ENCODE results near the gene RCAN2. TPM values are rescaled to one million over a fixed set of nuclear protein-coding genes. Genes with fewer than 3 reads are reported as not detected.
A peak's percentile ranks its signal among the peaks of the same experiment; 100 is the strongest.

Gene RCAN2
- total RNA-seq, 1 donor from 2014 or later: 5.8 TPM

GRCh38 chr6:46400898-46401297, 90.4 kb downstream of the RCAN2 start:
- Mint-ChIP-seq H3K9me3 (no peaks in the 10 kb centered on the region), H3K27me3 (ENCODE audit: insufficient read depth, low read depth) (peaks cover 3% of the 10 kb centered on the region), H3K36me3 (no peaks in the 10 kb centered on the region), H3K4me1 (no peaks in the 10 kb centered on the region), H3K27ac (no peak overlapping the region), H3K4me3 (no peak overlapping the region)
- Histone ChIP-seq H3K4me3 (no peak overlapping the region), H3F3A (ENCODE audit: low read depth) (no peaks in the 10 kb centered on the region), H3K4me2 (no peak overlapping the region), H3K27ac (no peak overlapping the region), H2AFZ (replicated peaks) (no peak overlapping the region), H3K4me1 (no peaks in the 10 kb centered on the region), H3K36me3 (no peaks in the 10 kb centered on the region), H3K9me3 (ENCODE audit: low read depth) (no peaks in the 10 kb centered on the region), H3K27me3 (no peaks in the 10 kb centered on the region), H3K79me2 (ENCODE audit: low read depth) (no peaks in the 10 kb centered on the region), H4K20me1 (ENCODE audit: low read depth) (no peaks in the 10 kb centered on the region), H3K9ac (no peak overlapping the region)
- TF ChIP-seq EZH2phosphoT487 (IDR thresholded peaks at IDR 0.05) (no peak), EZH2 (IDR thresholded peaks at IDR 0.05) (no peak)
- TF ChIP-seq, protein P1, sequence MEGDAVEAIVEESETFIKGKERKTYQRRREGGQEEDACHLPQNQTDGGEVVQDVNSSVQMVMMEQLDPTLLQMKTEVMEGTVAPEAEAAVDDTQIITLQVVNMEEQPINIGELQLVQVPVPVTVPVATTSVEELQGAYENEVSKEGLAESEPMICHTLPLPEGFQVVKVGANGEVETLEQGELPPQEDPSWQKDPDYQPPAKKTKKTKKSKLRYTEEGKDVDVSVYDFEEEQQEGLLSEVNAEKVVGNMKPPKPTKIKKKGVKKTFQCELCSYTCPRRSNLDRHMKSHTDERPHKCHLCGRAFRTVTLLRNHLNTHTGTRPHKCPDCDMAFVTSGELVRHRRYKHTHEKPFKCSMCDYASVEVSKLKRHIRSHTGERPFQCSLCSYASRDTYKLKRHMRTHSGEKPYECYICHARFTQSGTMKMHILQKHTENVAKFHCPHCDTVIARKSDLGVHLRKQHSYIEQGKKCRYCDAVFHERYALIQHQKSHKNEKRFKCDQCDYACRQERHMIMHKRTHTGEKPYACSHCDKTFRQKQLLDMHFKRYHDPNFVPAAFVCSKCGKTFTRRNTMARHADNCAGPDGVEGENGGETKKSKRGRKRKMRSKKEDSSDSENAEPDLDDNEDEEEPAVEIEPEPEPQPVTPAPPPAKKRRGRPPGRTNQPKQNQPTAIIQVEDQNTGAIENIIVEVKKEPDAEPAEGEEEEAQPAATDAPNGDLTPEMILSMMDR (IDR thresholded peaks at IDR 0.05): no peak
- no peak for DNase-seq (ENCODE audit: low spot score)

DNA sequence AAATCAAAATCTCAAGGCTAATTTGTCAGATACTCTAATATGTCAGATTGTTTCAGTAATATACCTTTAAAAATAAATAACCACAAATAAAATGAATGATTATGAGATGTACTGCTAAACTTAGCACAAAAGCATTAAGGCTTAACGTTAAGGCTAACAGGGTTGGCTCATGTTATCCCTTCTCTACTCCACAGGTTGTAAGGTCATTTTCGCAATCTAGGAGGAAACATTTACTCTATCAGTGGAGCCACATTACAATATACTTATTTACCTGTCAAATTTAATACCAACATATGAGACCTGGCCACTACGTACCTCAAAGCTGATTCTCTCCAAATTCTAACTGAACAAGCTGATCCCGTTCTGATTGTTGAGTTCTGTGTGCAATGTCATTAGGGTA, 95.7 kb downstream of the RCAN2 start:
- no peaks in the 10 kb centered on the region for H4K20me1 ChIP-seq (ENCODE audit: low read depth)
- no peak for DNase-seq (ENCODE audit: low spot score)
- H3K79me2 ChIP-seq (ENCODE audit: low read depth): no peaks in the 10 kb centered on the region
- Mint-ChIP-seq H3K4me3 (no peak overlapping the region), H3K36me3 (no peaks in the 10 kb centered on the region), H3K9me3 (no peaks in the 10 kb centered on the region), H3K27ac (no peak overlapping the region), H3K4me1 (peaks cover 6% of the 10 kb centered on the region), H3K27me3 (ENCODE audit: insufficient read depth, low read depth) (peaks cover 5% of the 10 kb centered on the region)
- no peak overlapping the region for H2AFZ ChIP-seq (replicated peaks)
- peaks cover 10% of the 10 kb centered on the region for H3K4me1 ChIP-seq
- no peak overlapping the region for H3K9ac ChIP-seq
- H3K4me2 ChIP-seq: no peak overlapping the region
- no peaks in the 10 kb centered on the region for H3K9me3 ChIP-seq (ENCODE audit: low read depth)
- H3F3A ChIP-seq (ENCODE audit: low read depth): no peaks in the 10 kb centered on the region
- H3K36me3 ChIP-seq: no peaks in the 10 kb centered on the region
- TF ChIP-seq, protein P1 (IDR thresholded peaks at IDR 0.05): no peak
- no peak for TF ChIP-seq EZH2phosphoT487 (IDR thresholded peaks at IDR 0.05)
- H3K4me3 ChIP-seq: no peak overlapping the region
- H3K27me3 ChIP-seq: no peaks in the 10 kb centered on the region
- H3K27ac ChIP-seq: no peak overlapping the region

DNA sequence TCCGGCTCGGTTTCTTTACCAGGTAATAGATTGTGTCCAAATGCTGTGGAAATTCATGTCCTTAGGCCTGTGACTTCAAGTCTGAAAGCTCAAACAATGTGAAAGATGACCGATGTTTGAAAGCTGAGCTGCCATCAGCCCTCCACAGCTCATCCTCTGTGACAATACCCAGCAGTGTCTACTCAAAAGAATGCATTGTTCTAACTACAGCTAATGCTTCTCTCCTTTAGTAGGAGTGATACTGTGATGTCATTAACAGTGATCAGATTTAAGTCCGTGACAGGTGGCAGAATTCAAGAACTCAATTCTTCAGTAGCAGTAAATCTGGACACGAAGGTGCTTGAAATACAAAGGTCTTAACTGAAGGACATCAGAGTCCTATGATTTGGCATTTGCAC, 97.3 kb downstream of the RCAN2 start:
- peaks cover 13% of the 10 kb centered on the region for H3K4me1 ChIP-seq
- TF ChIP-seq, protein P1 (IDR thresholded peaks at IDR 0.05): no peak
- no peaks in the 10 kb centered on the region for H3K79me2 ChIP-seq (ENCODE audit: low read depth)
- Mint-ChIP-seq H3K4me1 (peaks cover 13% of the 10 kb centered on the region), H3K27ac (no peak overlapping the region), H3K36me3 (no peaks in the 10 kb centered on the region), H3K9me3 (no peaks in the 10 kb centered on the region), H3K27me3 (ENCODE audit: insufficient read depth, low read depth) (peaks cover 2% of the 10 kb centered on the region), H3K4me3 (no peak overlapping the region)
- DNase-seq (ENCODE audit: low spot score): peak; percentile 46
- H3K36me3 ChIP-seq: no peaks in the 10 kb centered on the region
- no peaks in the 10 kb centered on the region for H3K9me3 ChIP-seq (ENCODE audit: low read depth)
- no peak overlapping the region for H3K4me3 ChIP-seq
- H4K20me1 ChIP-seq (ENCODE audit: low read depth): no peaks in the 10 kb centered on the region
- no peaks in the 10 kb centered on the region for H3F3A ChIP-seq (ENCODE audit: low read depth)
- peak overlapping the region; percentile 52 for H3K4me2 ChIP-seq
- H3K27ac ChIP-seq: no peak overlapping the region
- H3K27me3 ChIP-seq: no peaks in the 10 kb centered on the region
- H2AFZ ChIP-seq (replicated peaks): no peak overlapping the region
- H3K9ac ChIP-seq: no peak overlapping the region
